Testis (tissue), 3 donors: ENCODE measurements around the gene OR52W1. TPM values are rescaled to one million over a fixed set of nuclear protein-coding genes. Genes with fewer than 3 reads are reported as not detected.

Experiments used
- DNase-seq: peaks from one replicate; pipeline ENCODE4 v3.0.0-alpha.2; 2019
- H3K27ac ChIP-seq, 2 donors: fragments of 200-600 bp; sonication (generic); one replicate each; pipeline ENCODE4 v1.5.1; 2019
- H3K27me3 ChIP-seq: fragments of 200-600 bp; sonication (generic); one replicate; pipeline ENCODE4 v1.5.1; 2019
- H3K36me3 ChIP-seq: fragments of 200-600 bp; sonication (generic); one replicate; pipeline ENCODE4 v1.5.1; 2017; ENCODE audit warnings: low read depth; ENCODE audit errors: missing control alignments
- H3K4me1 ChIP-seq: fragments of 200-600 bp; sonication (generic); one replicate; pipeline ENCODE4 v1.5.1; 2019
- H3K4me3 ChIP-seq, 2 donors: fragments of 200-600 bp; sonication (generic); one replicate each; pipeline ENCODE4 v1.5.1; 2017 to 2019
- H3K9me3 ChIP-seq: fragments of 200-600 bp; sonication (generic); one replicate; pipeline ENCODE4 v1.5.1; 2017
- CTCF ChIP-seq, 3 experiments: fragments of 450-650 bp in 2 of 3; fragments of 200-600 bp in 1 of 3; sonication (generic) in 1 of 3; IDR thresholded peaks; one replicate each; pipeline ENCODE4 v1.5.1; 2016 to 2019; ENCODE audit warnings: antibody characterized with exemption in 3 of 3, mild to moderate bottlenecking in 2 of 3, moderate library complexity in 1 of 3
- POLR2A ChIP-seq: fragments of 450-650 bp; IDR thresholded peaks from one replicate; pipeline ENCODE4 v1.6.1; 2017; ENCODE audit warnings: antibody characterized with exemption, mild to moderate bottlenecking, moderate library complexity
- WGBS, 2 donors: methylation state at CpG; one replicate each; pipeline ENCODE4 v1.1.5; 2018; 5-methylcytosine and 5-hydroxymethylcytosine counted together
- intact Hi-C: fragments of 100-400 bp; cut with DNase I; formaldehyde crosslinking; loops from one replicate; pipeline ENCODE4 v1.15.1; 2023; ENCODE audit warnings: low total_unique reads
- polyA plus RNA-seq: library from polyadenylated mRNA; stranded (reverse); fragments of 350-450 nt; fragmentation: Illumina TruSeq; extraction: RNeasy Lipid Tissue Mini Kit (QIAGEN cat#74804); gene quantifications from one replicate; pipeline ENCODE4 v1.2.3, GENCODE V29; 2014; ENCODE audit warnings: low read depth, low replicate concordance; ENCODE audit not compliant: insufficient read depth
- total RNA-seq, 2 donors: library from RNA; depleted of rRNA; stranded (reverse); fragments of >200 nt; gene quantifications; one replicate each; pipeline ENCODE4 v1.2.3, GENCODE V29; 2016

The OR52W1 gene
- total and polyA plus RNA-seq, 3 donors from 2014 or later, result not detected

- Histone ChIP-seq H3K27ac (no peak within 1 kb of the TSS), H3K4me3 (no peak within 1 kb of the TSS), H3K27me3 (no peaks in the 10 kb centered on the region), H3K36me3 (no peaks in the 10 kb centered on the region), H3K9me3 (no peaks in the 10 kb centered on the region), H3K4me1 (no peaks in the 10 kb centered on the region)
- no peak for DNase-seq
- TF ChIP-seq POLR2A, result no peak
- TF ChIP-seq CTCF (IDR thresholded peaks at IDR 0.05), result no peak
- WGBS, 2 donors, result 80 to 91% methylated on average over 1 of the region's 1 CpG
- intact Hi-C loops, result no loop called here
Observed at GRCh38 chr11:6238902-6239301, 39.9 kb downstream of the OR52W1 start, which contains the start of gene CNGA4. Gene CNGA4 (plus strand): TSS chr11:6239089. CDS start chr11:6239207, 118 bp downstream.

DNA sequence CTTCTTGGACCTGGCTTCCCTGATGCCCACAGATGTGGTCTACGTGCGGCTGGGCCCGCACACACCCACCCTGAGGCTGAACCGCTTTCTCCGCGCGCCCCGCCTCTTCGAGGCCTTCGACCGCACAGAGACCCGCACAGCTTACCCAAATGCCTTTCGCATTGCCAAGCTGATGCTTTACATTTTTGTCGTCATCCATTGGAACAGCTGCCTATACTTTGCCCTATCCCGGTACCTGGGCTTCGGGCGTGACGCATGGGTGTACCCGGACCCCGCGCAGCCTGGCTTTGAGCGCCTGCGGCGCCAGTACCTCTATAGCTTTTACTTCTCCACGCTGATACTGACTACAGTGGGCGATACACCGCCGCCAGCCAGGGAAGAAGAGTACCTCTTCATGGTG is 41.1 kb downstream of the OR52W1 start:
- no peaks in the 10 kb centered on the region for H3K9me3 ChIP-seq
- no peak overlapping the region for H3K27ac ChIP-seq
- intact Hi-C loops, result no loop called here
- H3K4me3 ChIP-seq, result no peak overlapping the region
- no peaks in the 10 kb centered on the region for H3K4me1 ChIP-seq
- no peaks in the 10 kb centered on the region for H3K36me3 ChIP-seq
- WGBS, 2 donors, result 75 to 76% methylated on average over 28 of the region's 28 CpGs
- no peak for TF ChIP-seq POLR2A
- no peak for TF ChIP-seq CTCF (IDR thresholded peaks at IDR 0.05)
- no peaks in the 10 kb centered on the region for H3K27me3 ChIP-seq
- DNase-seq, result no peak

DNA sequence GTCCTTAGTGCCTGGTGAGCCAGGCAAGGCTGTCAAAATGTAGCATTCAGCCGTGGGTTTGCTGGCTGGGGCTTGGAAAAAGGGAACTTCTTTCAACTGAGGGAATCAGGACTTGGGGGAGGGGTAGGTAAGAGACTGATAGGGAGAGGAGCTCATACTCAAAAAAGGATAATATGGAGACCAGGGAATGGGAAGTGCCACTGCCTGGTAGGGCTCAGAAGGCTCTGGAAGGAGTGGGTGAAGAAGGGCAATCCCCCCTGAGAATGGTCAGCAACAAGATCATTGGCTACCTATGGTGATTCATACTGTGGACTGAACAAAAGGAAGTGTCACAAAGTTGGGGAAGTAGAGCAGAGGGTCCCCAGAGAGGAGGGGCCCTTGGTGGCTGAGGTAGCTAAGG is 41.8 kb downstream of the OR52W1 start:
- Histone ChIP-seq H3K4me1 (no peaks in the 10 kb centered on the region), H3K27ac (no peak overlapping the region), H3K9me3 (no peaks in the 10 kb centered on the region), H3K27me3 (no peaks in the 10 kb centered on the region), H3K36me3 (no peaks in the 10 kb centered on the region), H3K4me3 (no peak overlapping the region)
- TF ChIP-seq POLR2A, result no peak
- TF ChIP-seq CTCF (IDR thresholded peaks at IDR 0.05), result no peak
- no peak for DNase-seq
- 42 to 62% methylated on average over 1 of the region's 1 CpG for WGBS, 2 donors
- intact Hi-C loops, result no loop called here

DNA sequence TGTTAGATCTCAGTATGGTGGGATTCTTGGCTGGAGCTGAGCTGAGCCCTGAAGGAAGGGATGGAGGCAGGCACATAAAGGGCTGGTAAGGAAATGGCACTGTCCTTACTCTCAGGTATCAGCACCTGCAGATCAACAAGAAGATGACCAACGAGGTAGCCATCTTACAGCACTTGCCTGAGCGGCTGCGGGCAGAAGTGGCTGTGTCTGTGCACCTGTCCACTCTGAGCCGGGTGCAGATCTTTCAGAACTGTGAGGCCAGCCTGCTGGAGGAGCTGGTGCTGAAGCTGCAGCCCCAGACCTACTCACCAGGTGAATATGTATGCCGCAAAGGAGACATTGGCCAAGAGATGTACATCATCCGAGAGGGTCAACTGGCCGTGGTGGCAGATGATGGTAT is 42.3 kb downstream of the OR52W1 start:
- Histone ChIP-seq H3K36me3 (no peaks in the 10 kb centered on the region), H3K27me3 (no peaks in the 10 kb centered on the region), H3K4me3 (no peak overlapping the region), H3K9me3 (no peaks in the 10 kb centered on the region), H3K27ac (no peak overlapping the region), H3K4me1 (no peaks in the 10 kb centered on the region)
- TF ChIP-seq POLR2A (no peak), CTCF (IDR thresholded peaks at IDR 0.05) (no peak)
- 95% methylated on average over 7 of the region's 7 CpGs; no CpG with 5 or more reads in 1 of the 2 donors for WGBS, 2 donors
- intact Hi-C loops, result no loop called here
- no peak for DNase-seq

GRCh38 chr11:6245536-6245935 is 46.5 kb downstream of the OR52W1 start:
- H3K27me3 ChIP-seq, result no peaks in the 10 kb centered on the region
- no peaks in the 10 kb centered on the region for H3K9me3 ChIP-seq
- H3K36me3 ChIP-seq, result no peaks in the 10 kb centered on the region
- 89 to 95% methylated on average over 2 of the region's 2 CpGs for WGBS, 2 donors
- TF ChIP-seq POLR2A (no peak), CTCF (IDR thresholded peaks at IDR 0.05) (no peak)
- intact Hi-C loops, result no loop called here
- no peak overlapping the region for H3K27ac ChIP-seq
- DNase-seq, result no peak
- H3K4me1 ChIP-seq, result peaks cover 9% of the 10 kb centered on the region
- H3K4me3 ChIP-seq, result no peak overlapping the region
